ENCODE results near the gene LRRC74B. TPM values are rescaled to one million over a fixed set of nuclear protein-coding genes. Genes with fewer than 3 reads are reported as not detected.
"Not testable (repeated sequence)": the region's sequence is repeated elsewhere in the genome, so short reads cannot be mapped to it uniquely, and the experiment has no call there.

LRRC74B gene
- total RNA-seq, 1 donor: not detected

DNA sequence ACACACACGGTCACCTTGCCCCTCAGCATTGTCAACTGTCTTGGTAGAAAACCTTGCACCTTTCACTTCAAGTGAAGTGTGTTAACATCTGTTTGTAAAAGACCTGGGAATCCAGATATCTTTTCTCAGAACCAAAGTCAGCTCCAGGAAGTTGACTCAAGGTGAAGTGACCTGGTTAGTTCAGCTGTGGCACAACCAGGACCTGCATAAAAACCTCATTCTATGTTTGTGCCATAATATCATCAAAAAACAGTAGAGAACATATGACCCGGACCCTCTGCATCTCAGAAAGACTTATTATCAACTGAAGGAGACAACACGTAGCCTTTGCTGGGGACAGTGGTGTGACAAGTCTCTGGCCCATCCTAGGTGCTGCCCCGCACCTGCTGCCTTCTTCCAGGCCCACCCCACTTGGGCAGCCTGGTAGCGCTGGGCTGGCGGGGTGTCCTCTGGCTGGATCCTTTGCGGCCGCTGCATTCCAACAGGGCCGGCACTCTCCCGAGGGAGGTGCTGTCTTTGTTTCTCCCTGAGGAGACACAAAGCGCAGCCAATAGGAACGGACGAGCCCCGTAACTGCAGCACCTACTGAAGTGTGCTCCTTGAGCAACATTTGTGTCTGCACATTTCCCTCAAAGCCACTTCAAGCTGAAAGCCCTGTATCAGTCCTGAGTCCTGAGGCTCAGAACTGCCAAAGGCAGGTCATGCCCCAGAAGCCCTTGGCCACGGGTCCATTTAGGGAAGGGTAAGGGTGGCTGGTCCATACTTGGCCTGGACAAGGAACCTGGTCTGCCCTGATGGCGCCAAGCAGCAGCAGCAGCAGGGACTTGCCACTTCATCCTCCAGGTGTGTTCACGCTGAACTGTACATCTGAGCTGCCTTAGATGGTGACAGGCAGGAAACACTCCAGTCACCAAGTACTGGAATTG is 25.2 kb downstream of the LRRC74B start:
- DNase-seq (ENCODE audit: low read depth): no peak

DNA sequence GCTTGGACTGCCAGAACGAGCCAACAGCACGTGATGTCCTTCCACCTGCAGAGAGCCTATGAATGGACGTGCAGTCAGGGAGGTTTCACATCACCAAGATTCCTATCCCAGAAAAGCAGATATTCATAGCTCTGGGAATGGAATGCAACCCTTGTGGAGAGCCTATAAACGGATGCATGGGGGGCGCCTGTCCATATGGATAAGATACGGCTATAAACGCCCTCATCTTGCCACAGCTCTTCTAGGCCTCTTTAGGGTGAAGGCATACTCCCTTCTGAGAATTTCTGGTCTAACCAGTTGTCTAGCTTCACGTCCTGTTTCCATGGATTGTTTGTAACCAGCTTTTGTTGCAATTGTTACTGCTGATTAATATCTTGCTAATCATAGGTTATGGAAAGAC is 26.1 kb downstream of the LRRC74B start:
- DNase-seq (ENCODE audit: low read depth); H3K4me3 ChIP-seq (ENCODE audit: low read depth, low read length): not testable (repeated sequence)

More for the DNA sequence above, 25.2 kb downstream of the LRRC74B start:
- TF ChIP-seq, protein P1, sequence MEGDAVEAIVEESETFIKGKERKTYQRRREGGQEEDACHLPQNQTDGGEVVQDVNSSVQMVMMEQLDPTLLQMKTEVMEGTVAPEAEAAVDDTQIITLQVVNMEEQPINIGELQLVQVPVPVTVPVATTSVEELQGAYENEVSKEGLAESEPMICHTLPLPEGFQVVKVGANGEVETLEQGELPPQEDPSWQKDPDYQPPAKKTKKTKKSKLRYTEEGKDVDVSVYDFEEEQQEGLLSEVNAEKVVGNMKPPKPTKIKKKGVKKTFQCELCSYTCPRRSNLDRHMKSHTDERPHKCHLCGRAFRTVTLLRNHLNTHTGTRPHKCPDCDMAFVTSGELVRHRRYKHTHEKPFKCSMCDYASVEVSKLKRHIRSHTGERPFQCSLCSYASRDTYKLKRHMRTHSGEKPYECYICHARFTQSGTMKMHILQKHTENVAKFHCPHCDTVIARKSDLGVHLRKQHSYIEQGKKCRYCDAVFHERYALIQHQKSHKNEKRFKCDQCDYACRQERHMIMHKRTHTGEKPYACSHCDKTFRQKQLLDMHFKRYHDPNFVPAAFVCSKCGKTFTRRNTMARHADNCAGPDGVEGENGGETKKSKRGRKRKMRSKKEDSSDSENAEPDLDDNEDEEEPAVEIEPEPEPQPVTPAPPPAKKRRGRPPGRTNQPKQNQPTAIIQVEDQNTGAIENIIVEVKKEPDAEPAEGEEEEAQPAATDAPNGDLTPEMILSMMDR (IDR thresholded peaks at IDR 0.05; ENCODE audit: insufficient read depth, low read depth, low read length): no peak
- H3K4me3 ChIP-seq (ENCODE audit: low read depth, low read length): no peak overlapping the region

DNA sequence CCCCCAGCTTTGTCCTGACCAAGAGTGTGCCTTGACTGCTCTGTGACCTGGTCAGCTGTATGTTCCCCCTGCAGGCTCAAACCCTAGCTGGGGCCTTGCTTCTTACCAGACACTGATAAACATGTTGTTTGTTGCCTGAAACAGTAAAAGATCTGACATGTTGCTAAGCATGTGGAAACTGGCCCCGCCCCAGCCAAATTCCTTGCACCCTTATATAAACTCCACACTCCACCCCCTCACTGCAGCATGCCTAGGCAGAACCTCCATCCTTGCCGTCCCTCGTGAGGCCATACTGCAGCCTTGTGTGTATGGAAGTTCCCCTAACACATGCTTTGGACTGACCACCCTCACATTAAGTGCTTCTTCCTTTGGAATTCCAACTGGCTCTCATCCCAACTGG is 27.3 kb downstream of the LRRC74B start:
- TF ChIP-seq, protein P1 (IDR thresholded peaks at IDR 0.05; ENCODE audit: insufficient read depth, low read depth, low read length): no peak
- no peak for DNase-seq (ENCODE audit: low read depth)
- no peak overlapping the region for H3K4me3 ChIP-seq (ENCODE audit: low read depth, low read length)

DNA sequence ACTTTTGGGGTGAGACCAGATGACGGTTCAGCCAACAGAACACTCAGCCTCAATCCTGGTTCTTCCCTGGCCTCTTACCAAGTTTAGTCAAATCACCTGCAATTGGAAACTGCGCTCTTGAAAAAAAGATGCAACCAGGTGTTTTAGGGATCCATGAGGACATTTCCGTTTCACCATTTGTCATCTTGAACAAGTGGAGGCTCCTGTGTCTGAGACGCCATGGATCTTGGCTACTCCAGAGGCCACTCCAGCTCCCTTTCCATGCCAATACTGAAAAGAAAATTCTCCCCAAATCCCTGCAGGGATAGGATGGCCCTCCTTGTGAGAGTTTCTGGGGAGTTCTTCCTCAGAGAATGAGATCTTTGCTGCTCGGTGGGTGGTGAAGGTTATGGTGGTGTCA is 27.7 kb downstream of the LRRC74B start:
- DNase-seq (ENCODE audit: low read depth): no peak
- TF ChIP-seq, protein P1 (IDR thresholded peaks at IDR 0.05; ENCODE audit: insufficient read depth, low read depth, low read length): no peak

DNA sequence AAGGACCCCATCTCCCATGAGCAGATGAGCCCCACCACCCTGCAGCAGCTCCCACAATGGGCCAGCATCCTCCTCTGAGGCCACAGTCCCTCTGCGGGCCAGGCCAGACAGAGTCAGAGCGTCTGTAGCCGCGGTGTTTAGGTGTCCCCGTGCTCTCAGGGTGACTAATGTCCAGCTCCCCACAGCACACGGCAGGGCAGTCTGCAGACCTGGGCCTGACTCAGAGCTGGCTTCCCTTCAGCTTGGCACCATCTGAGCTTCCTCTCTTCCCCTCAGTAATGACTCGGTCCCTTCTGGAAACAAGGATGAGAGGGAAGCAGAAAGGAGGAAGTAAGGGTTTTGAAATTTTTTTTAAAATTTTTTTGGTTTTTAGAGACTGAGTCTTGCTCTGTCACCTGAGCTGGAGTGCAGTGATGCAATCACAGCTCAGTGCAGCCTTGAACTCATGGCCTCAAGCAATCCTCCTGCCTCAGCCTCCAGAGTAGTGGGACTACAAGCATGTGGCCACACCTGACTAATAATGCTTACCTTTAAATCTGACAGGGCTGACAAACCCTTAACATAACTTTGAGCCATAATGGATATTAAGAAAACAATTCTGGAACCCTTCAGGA is 28.5 kb downstream of the LRRC74B start:
- H3K4me3 ChIP-seq (ENCODE audit: low read depth, low read length): no peak overlapping the region
- peak; percentile 30 for DNase-seq (ENCODE audit: low read depth)
- TF ChIP-seq, protein P1 (IDR thresholded peaks at IDR 0.05; ENCODE audit: insufficient read depth, low read depth, low read length): no peak

More for the DNA sequence above, 27.7 kb downstream of the LRRC74B start:
- H3K4me3 ChIP-seq (ENCODE audit: low read depth, low read length): no peak overlapping the region

DNA sequence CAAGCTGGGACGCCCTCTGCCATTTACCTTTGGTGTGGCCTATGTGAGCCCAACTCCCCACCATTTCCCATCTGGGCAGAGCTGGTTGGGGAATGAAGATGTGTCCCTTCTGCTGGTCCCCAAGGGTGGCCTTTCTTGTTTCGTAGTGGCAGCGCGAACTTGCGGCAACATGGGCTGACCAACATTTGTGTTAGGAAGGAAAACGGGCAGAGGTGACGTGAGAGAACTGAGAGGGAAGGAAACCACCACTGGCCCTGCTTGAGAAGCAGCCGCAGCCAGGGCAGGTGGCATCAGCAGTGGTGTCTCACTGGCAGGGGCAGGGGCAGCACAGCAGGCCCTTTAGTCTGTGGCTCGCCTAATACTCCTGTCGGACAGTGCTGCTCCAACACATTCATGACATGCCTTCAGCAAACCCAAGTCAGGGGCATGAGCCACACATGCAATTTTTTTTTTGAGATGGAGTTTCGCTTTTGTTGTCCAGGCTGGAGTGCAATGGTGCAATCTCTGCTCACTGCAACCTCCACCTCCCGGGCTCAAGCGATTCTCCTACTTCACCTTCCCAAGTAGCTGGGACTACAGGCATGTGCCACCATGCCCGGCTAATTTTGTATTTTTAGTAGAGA is 29.9 kb downstream of the LRRC74B start:
- no peak for DNase-seq (ENCODE audit: low read depth)
- TF ChIP-seq, protein P1 (IDR thresholded peaks at IDR 0.05; ENCODE audit: insufficient read depth, low read depth, low read length): no peak
- no peak overlapping the region for H3K4me3 ChIP-seq (ENCODE audit: low read depth, low read length)
